A673 (cell line): ENCODE results near the gene APOA5. TPM values are rescaled to one million over a fixed set of nuclear protein-coding genes. Genes with fewer than 3 reads are reported as not detected.

ENCODE experiments used
- BruUV-seq: library from RNA; stranded (reverse); fragments of 400-500 nt; replicated peaks from 2 replicates; lab custom pipeline; 2021; lab: Mats Ljungman, UMichigan
- CTCF ChIA-PET: fragments of 300-600 bp; sonication (Branson Sonifier 250); formaldehyde crosslinking; loops from one replicate; lab custom pipeline; 2022; ENCODE audit warnings: antibody characterized with exemption; lab: Charles Lee
- POLR2A ChIA-PET: fragments of 300-600 bp; sonication (Branson Sonifier 250); formaldehyde crosslinking; loops from one replicate; lab custom pipeline; 2022; ENCODE audit warnings: antibody characterized with exemption; ENCODE audit not compliant: low non-redundant PET; lab: Charles Lee
- DNase-seq: peaks from one replicate; pipeline ENCODE4 v3.0.0-alpha.2; 2015; ENCODE audit warnings: low spot score
- H3K27ac ChIP-seq: fragments of 200-600 bp; sonication (generic); 2 replicates; pipeline ENCODE4 v1.5.1; 2016; ENCODE audit warnings: mixed run types, low read depth, mild to moderate bottlenecking, mixed read lengths, antibody characterized with exemption, low read length; ENCODE audit not compliant: poor library complexity, severe bottlenecking
- H3K27me3 ChIP-seq: fragments of 200-600 bp; sonication (generic); replicated peaks from 2 replicates; pipeline ENCODE4 v1.6.1; 2017; ENCODE audit warnings: mixed run types, low read depth, mild to moderate bottlenecking, mixed read lengths, antibody characterized with exemption, low read length; ENCODE audit not compliant: insufficient read depth, poor library complexity
- H3K36me3 ChIP-seq: fragments of 200-600 bp; sonication (generic); 2 replicates; pipeline ENCODE4 v1.6.1; 2016; ENCODE audit warnings: mixed run types, mild to moderate bottlenecking, mixed read lengths, antibody characterized with exemption, low read length; ENCODE audit not compliant: insufficient read depth, poor library complexity, severe bottlenecking
- H3K4me1 ChIP-seq: fragments of 200-600 bp; sonication (generic); 2 replicates; pipeline ENCODE4 v1.6.1; 2017; ENCODE audit warnings: mixed run types, mild to moderate bottlenecking, mixed read lengths, antibody characterized with exemption, low read length; ENCODE audit not compliant: insufficient read depth, poor library complexity, severe bottlenecking
- H3K4me3 ChIP-seq: fragments of 200-600 bp; sonication (generic); 2 replicates; pipeline ENCODE4 v1.5.1; 2016; ENCODE audit warnings: low read depth, mixed run types, mild to moderate bottlenecking, mixed read lengths, low read length; ENCODE audit not compliant: poor library complexity, severe bottlenecking
- H3K9me3 ChIP-seq: fragments of 200-600 bp; sonication (generic); 2 replicates; pipeline ENCODE4 v1.6.1; 2016; ENCODE audit warnings: mixed run types, low read depth, mild to moderate bottlenecking, mixed read lengths, antibody characterized with exemption, low read length; ENCODE audit not compliant: poor library complexity, severe bottlenecking
- CTCF ChIP-seq: fragments of 300-800, 200-600 bp; sonication (generic); conservative IDR thresholded peaks from 2 replicates; pipeline ENCODE4 v1.5.1; 2017; ENCODE audit warnings: low read depth, mild to moderate bottlenecking, antibody characterized with exemption, low read length, moderate library complexity, mixed read lengths
- EZH2 ChIP-seq: fragments of 200-600 bp; sonication (generic); IDR thresholded peaks from 2 replicates; pipeline ENCODE4 v1.6.1; 2017; ENCODE audit warnings: borderline replicate concordance, low read depth, mild to moderate bottlenecking, mixed read lengths, antibody characterized with exemption, low read length; ENCODE audit not compliant: poor library complexity, severe bottlenecking
- intact Hi-C: fragments of 100-400 bp; cut with micrococcal nuclease; formaldehyde crosslinking; loops from one replicate; pipeline ENCODE4 v1.10.0; 2022; ENCODE audit not compliant: unreplicated experiment
- total RNA-seq: library from RNA; stranded (reverse); gene quantifications from 2 replicates; pipeline ENCODE4 v1.2.3, GENCODE V29; 2021

Gene APOA5
- total RNA-seq, 1 experiment from 2014 or later = not detected

GRCh38 chr11:116788975-116789374 lies 2.7 kb downstream of the APOA5 start:
- intact Hi-C loops = no loop called here
- POLR2A ChIA-PET = no interaction called here
- H3K4me1 ChIP-seq = peaks cover 4% of the 10 kb centered on the region
- H3K36me3 ChIP-seq = peaks cover 27% of the 10 kb centered on the region
- no peak overlapping the region for H3K4me3 ChIP-seq
- H3K27me3 ChIP-seq = no peaks in the 10 kb centered on the region
- no peak for DNase-seq
- no peak for TF ChIP-seq CTCF
- H3K27ac ChIP-seq = no peak overlapping the region
- no peaks in the 10 kb centered on the region for H3K9me3 ChIP-seq
- CTCF ChIA-PET = no interaction called here
- no TSS peak for BruUV-seq

- intact Hi-C loops = no loop called here
- CTCF ChIA-PET = interaction anchor here (2.1 kb wide), 1 partner anchor 48 kb away, joined by 9 read pairs; no protein-coding TSS in a partner anchor
- Histone ChIP-seq H3K27ac (peak overlapping the region; percentile 79), H3K36me3 (peaks cover 30% of the 10 kb centered on the region), H3K4me3 (peak overlapping the region; percentile 94), H3K9me3 (no peaks in the 10 kb centered on the region), H3K4me1 (peaks cover 4% of the 10 kb centered on the region), H3K27me3 (no peaks in the 10 kb centered on the region)
- TF ChIP-seq CTCF (no peak), EZH2 (no peak)
- POLR2A ChIA-PET = interaction anchor here (1.0 kb wide), 1 partner anchor 309 kb away, joined by 3 read pairs; the partner anchor contains the start of gene SIK3
- DNase-seq = no peak
- BruUV-seq = no TSS peak
Observed at GRCh38 chr11:116788534-116788933, 3.1 kb downstream of the APOA5 start.

GRCh38 chr11:116787786-116788486 lies 3.7 kb downstream of the APOA5 start, which contains the start of gene ZPR1:
Gene ZPR1, minus strand, starts transcription at chr11:116788023. Its CDS starts 33 bp downstream, at chr11:116787990.
- POLR2A ChIA-PET = interaction anchor here (0.7 to 1.0 kb wide), 2 partner anchors 310 to 332 kb away, joined by 3 read pairs; partner anchors contain the start of gene SIK3
- Histone ChIP-seq H3K36me3 (peaks cover 36% of the 10 kb centered on the region), H3K9me3 (no peaks in the 10 kb centered on the region), H3K4me3 (peak within 1 kb of the TSS; percentile 94), H3K4me1 (peaks cover 4% of the 10 kb centered on the region), H3K27ac (peak within 1 kb of the TSS; percentile 79), H3K27me3 (no peaks in the 10 kb centered on the region)
- intact Hi-C loops = no loop called here
- CTCF ChIA-PET = interaction anchor here (2.1 kb wide), 1 partner anchor 48 kb away, joined by 9 read pairs; no protein-coding TSS in a partner anchor
- BruUV-seq = TSS peak; percentile 97
- TF ChIP-seq CTCF (no peak), EZH2 (no peak)
- peak; percentile 84 for DNase-seq
